Activated naive CD4-positive, alpha-beta T cell (primary cell): ENCODE data around the gene SLC19A1.
"Not testable (repeated sequence)": the region's sequence is repeated elsewhere in the genome, so short reads cannot be mapped to it uniquely, and the experiment has no call there.

Source experiments
- DNase-seq, 4 experiments: peaks; one replicate each; lab custom pipeline; 2025; lab: John Stamatoyannopoulos, UW

Gene SLC19A1

GRCh38 chr21:45505416-45506021 lies 36.7 kb downstream of the SLC19A1 start:
- DNase-seq, result no peak

- no peak for DNase-seq
Observed at GRCh38 chr21:45504516-45505415, 37.5 kb downstream of the SLC19A1 start.

- DNase-seq, result no peak
Observed at GRCh38 chr21:45504021-45504515, 38.2 kb downstream of the SLC19A1 start.

GRCh38 chr21:45503226-45503625 lies 39.0 kb downstream of the SLC19A1 start:
- DNase-seq, result not testable (repeated sequence)

- no peak for DNase-seq
Observed at GRCh38 chr21:45502600-45502999, 39.6 kb downstream of the SLC19A1 start.

- DNase-seq, result no peak
Observed at GRCh38 chr21:45502006-45502345, 40.3 kb downstream of the SLC19A1 start.

- not testable (repeated sequence) for DNase-seq
Observed at GRCh38 chr21:45501081-45502005, 40.9 kb downstream of the SLC19A1 start.

GRCh38 chr21:45499970-45500577 lies 42.2 kb downstream of the SLC19A1 start:
- no peak for DNase-seq

- DNase-seq, result no peak
Observed at GRCh38 chr21:45499201-45499750, 43.0 kb downstream of the SLC19A1 start.

GRCh38 chr21:45498646-45499000 lies 43.6 kb downstream of the SLC19A1 start:
- no peak for DNase-seq

- DNase-seq, result no peak
Observed at GRCh38 chr21:45497846-45498645, 44.2 kb downstream of the SLC19A1 start.

- DNase-seq, result no peak
Observed at GRCh38 chr21:45496968-45497845, 45.0 kb downstream of the SLC19A1 start.

GRCh38 chr21:45496151-45496967 lies 45.9 kb downstream of the SLC19A1 start:
- no peak for DNase-seq

- DNase-seq, result no peak
Observed at GRCh38 chr21:45494851-45495680, 47.2 kb downstream of the SLC19A1 start.

GRCh38 chr21:45494135-45494850 lies 47.9 kb downstream of the SLC19A1 start:
- DNase-seq, result no peak

- no peak for DNase-seq
Observed at GRCh38 chr21:45493401-45494001, 48.7 kb downstream of the SLC19A1 start.

GRCh38 chr21:45492765-45493164 lies 49.5 kb downstream of the SLC19A1 start:
- DNase-seq, result no peak
